Measurements from ENCODE around the gene RUFY3.

The RUFY3 gene

DNA sequence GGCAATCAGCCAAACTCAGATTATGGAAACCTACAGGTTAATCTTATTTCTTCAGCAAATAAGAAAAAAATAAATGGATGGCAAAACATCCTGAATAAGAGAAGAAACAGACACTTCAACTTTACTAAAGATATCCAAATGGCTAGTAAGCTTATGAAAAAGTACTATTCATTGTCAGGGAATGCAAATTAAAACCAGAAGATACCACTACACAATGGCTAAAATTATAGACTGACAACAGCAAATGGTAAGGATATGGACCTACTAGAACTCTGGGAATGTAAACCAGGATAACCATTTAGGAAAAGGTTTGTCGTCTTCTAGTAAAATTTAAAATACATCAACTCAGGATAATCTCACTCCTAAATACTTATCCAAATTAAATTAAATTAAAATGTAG, 93.6 kb downstream of the RUFY3 start:
- TF ChIP-seq, protein P1, sequence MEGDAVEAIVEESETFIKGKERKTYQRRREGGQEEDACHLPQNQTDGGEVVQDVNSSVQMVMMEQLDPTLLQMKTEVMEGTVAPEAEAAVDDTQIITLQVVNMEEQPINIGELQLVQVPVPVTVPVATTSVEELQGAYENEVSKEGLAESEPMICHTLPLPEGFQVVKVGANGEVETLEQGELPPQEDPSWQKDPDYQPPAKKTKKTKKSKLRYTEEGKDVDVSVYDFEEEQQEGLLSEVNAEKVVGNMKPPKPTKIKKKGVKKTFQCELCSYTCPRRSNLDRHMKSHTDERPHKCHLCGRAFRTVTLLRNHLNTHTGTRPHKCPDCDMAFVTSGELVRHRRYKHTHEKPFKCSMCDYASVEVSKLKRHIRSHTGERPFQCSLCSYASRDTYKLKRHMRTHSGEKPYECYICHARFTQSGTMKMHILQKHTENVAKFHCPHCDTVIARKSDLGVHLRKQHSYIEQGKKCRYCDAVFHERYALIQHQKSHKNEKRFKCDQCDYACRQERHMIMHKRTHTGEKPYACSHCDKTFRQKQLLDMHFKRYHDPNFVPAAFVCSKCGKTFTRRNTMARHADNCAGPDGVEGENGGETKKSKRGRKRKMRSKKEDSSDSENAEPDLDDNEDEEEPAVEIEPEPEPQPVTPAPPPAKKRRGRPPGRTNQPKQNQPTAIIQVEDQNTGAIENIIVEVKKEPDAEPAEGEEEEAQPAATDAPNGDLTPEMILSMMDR (conservative IDR thresholded peaks at IDR 0.05; ENCODE audit: low read depth, low read length): no peak
- DNase-seq (ENCODE audit: low read depth): no peak
- no peak overlapping the region for H3K4me3 ChIP-seq (ENCODE audit: low read length)

DNA sequence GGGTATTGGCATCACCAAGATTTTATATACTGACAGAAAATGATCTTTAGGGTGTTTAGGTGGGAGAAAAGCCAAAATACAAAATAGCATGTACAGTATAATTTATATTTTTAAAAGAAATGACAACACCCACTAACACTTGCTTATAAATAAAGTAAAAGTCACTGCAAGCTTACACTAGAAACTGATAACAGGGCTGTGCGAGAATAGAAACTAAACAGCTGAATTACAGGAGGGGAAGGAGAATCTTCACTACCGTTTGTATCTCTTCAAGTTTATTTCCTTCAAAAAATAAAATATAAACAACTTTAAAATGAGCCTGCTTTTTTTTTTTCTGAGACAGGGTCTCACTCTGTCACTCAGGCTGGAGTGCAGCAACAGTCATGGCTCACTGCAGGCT, 95.1 kb downstream of the RUFY3 start:
- TF ChIP-seq, protein P1 (conservative IDR thresholded peaks at IDR 0.05; ENCODE audit: low read depth, low read length): no peak
- DNase-seq (ENCODE audit: low read depth): no peak
- H3K4me3 ChIP-seq (ENCODE audit: low read length): no peak overlapping the region

DNA sequence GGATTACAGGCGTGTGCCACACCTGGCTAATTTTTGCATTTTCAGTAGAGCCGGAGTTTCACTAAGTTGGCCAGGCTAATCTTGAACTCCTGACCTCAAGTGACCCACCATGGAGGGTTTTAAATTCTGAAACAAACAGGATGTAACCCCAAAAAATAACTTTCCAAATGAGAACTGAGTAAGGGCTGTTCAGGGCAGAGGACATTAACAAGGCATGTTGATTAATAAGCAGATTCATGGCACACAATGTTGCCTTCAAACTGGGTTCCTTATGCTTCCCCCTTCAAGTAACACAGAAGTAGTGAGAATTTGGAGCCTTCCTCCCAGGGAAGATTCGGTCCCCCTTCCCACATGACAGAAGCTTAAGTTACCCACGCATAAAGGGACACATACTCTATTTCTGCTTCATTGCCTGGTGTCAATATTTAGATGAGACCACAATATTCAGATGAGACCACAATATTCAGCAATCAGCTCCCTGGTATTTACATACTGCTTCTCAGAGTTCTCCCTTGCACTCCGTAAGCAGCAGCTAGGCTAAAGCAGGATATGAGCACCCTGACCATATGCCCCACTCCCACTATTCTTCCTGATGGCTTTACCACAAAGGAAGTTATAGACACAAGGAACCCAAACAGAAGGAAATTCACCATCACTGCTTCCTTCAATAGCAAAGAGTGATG, 96.5 kb downstream of the RUFY3 start:
- TF ChIP-seq, protein P1 (conservative IDR thresholded peaks at IDR 0.05; ENCODE audit: low read depth, low read length): no peak
- no peak for DNase-seq (ENCODE audit: low read depth)
- no peak overlapping the region for H3K4me3 ChIP-seq (ENCODE audit: low read length)

DNA sequence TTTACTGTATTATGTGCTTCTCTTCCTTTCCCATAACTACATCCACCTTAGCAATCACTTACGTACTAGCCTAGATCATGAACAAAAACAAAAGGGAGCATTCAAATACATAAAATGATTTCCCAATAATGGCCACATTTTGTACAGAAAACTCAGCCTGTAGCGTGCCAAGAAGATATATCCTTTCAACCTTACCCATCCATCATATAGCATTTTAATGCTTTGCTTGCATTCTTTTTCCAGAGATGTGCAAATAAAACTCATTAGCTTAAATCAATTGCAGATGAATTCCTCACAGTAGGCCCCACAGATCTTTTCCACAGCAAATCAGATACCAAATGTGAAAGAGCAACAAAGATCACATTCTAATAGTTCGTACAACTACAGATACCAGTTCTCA, 97.2 kb downstream of the RUFY3 start:
- H3K4me3 ChIP-seq (ENCODE audit: low read length): no peak overlapping the region
- TF ChIP-seq, protein P1 (conservative IDR thresholded peaks at IDR 0.05; ENCODE audit: low read depth, low read length): no peak
- no peak for DNase-seq (ENCODE audit: low read depth)

DNA sequence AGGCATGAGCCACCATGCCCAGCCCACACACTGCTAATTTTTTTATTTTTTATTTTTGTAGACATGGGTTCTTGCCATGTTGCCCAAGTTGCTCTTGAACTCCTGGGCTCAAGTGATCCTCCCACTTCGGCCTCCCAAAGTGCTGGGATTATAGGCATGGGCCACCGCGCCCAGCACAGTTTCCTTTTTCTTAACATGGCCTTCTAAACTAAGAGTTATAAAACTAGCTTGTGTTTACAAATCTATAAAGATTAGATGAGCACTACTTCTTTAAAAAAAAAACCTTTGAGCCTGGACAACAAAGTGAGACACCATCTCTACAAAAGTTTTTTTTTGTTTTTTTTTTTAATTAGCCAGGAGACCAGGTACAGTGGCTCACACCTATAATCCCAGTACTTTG, 107.3 kb downstream of the RUFY3 start:
- no peak for DNase-seq (ENCODE audit: low read depth)
- TF ChIP-seq, protein P1 (conservative IDR thresholded peaks at IDR 0.05; ENCODE audit: low read depth, low read length): no peak
- no peak overlapping the region for H3K4me3 ChIP-seq (ENCODE audit: low read length)

DNA sequence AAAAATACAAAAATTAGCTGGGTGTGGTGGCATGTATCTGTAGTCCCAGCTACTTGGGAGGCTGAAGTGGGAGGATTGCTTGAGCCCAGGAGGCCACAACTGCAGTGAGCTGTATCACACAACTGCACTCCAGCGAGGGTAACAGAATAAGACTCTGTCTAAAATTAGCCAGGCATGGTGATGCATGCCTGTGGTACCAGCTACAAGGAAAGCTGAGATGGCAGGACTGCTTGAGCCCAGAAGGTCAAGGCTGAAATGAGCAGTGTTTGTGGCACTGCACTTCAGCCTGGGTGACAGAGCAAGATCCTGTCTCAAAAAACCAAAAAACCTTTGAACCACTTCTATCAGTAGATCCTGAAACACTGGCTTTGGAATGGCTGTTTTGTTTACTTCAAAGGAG, 107.7 kb downstream of the RUFY3 start:
- TF ChIP-seq, protein P1 (conservative IDR thresholded peaks at IDR 0.05; ENCODE audit: low read depth, low read length): no peak
- no peak for DNase-seq (ENCODE audit: low read depth)

DNA sequence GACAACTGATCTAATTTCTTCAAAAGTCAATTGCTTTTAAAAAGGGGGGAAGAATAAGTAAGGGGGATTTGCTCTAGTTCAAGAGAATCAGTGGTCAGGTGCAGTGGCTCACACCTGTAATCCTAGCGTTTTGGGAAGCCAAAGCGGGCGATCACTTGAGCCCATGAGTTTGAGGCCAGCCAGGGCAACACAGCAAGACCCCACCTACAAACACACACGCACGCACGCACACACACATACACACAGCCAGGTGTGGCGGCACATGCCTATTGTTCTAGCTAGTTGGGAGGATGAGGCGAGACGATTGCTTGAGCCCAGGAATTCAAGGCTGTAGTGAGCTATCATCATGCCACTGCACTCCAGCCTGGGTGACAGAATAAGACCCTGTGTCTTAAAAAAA, 108.3 kb downstream of the RUFY3 start:
- no peak for DNase-seq (ENCODE audit: low read depth)
- no peak overlapping the region for H3K4me3 ChIP-seq (ENCODE audit: low read length)
- TF ChIP-seq, protein P1 (conservative IDR thresholded peaks at IDR 0.05; ENCODE audit: low read depth, low read length): no peak

More for the DNA sequence above, 107.7 kb downstream of the RUFY3 start:
- H3K4me3 ChIP-seq (ENCODE audit: low read length): no peak overlapping the region
